Glutamatergic neuron (in vitro differentiated cells): ENCODE measurements around the gene ELMO1. TPM values are rescaled to one million over a fixed set of nuclear protein-coding genes. Genes with fewer than 3 reads are reported as not detected.

ENCODE experiments used
- DNase-seq: peaks from one replicate; pipeline ENCODE4 v3.0.0; 2022
- H3K27ac Mint-ChIP-seq: one replicate; pipeline ENCODE4 v1.8.0; 2020; ENCODE audit warnings: mild to moderate bottlenecking, mixed read lengths, inconsistent platforms; ENCODE audit not compliant: unreplicated experiment
- H3K27me3 Mint-ChIP-seq: one replicate; pipeline ENCODE4 v1.8.0; 2020; ENCODE audit warnings: mild to moderate bottlenecking, moderate library complexity, mixed read lengths, inconsistent platforms; ENCODE audit not compliant: unreplicated experiment
- H3K36me3 Mint-ChIP-seq: one replicate; pipeline ENCODE4 v1.8.0; 2020; ENCODE audit warnings: mild to moderate bottlenecking, mixed read lengths, inconsistent platforms; ENCODE audit not compliant: unreplicated experiment
- H3K4me1 Mint-ChIP-seq: one replicate; pipeline ENCODE4 v1.8.0; 2020; ENCODE audit warnings: mild to moderate bottlenecking, low read depth, mixed read lengths, inconsistent platforms; ENCODE audit not compliant: unreplicated experiment
- H3K4me3 Mint-ChIP-seq: one replicate; pipeline ENCODE4 v1.8.0; 2020; ENCODE audit warnings: mild to moderate bottlenecking, mixed read lengths, inconsistent platforms; ENCODE audit not compliant: unreplicated experiment
- H3K9me3 Mint-ChIP-seq: one replicate; pipeline ENCODE4 v1.8.0; 2020; ENCODE audit warnings: mild to moderate bottlenecking, moderate library complexity, mixed read lengths, inconsistent platforms; ENCODE audit not compliant: unreplicated experiment
- CTCF ChIP-seq: fragments of 200-600 bp; sonication (generic); IDR thresholded peaks from one replicate; pipeline ENCODE4 v1.5.0; 2021; ENCODE audit not compliant: partially characterized antibody, unreplicated experiment
- total RNA-seq: library from RNA; stranded (reverse); fragmentation: NEBNext Ultra II Directional; extraction: Animal tissue kit (Norgen Biotek cat#: 25700); gene quantifications from one replicate; pipeline ENCODE4 v1.2.1, GENCODE V29; 2021; ENCODE audit not compliant: unreplicated experiment

Gene ELMO1
- total RNA-seq, 1 donor from 2014 or later, result 5.5 TPM

DNA sequence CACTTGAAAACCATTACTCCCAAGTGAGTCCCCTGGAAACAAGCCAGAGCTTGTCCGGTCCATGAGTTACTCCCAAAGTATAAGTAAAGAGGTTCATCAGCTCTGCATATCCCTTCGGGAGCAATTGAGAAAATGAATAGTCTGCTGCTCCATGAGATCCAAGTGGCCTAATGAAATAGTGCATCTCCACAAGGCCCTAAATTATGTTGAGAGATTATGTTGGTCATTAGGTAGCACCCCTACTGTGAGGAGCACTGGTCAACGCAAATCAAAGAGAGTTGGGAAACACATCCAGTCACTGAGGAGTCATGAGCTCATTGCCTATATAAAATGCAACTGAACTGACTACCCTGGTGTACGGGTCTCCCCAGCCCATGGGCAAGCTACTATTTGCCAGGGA is 518.9 kb downstream of the ELMO1 start:
- Mint-ChIP-seq H3K9me3 (peaks cover 1% of the 10 kb centered on the region), H3K27me3 (no peaks in the 10 kb centered on the region), H3K36me3 (peaks cover 18% of the 10 kb centered on the region), H3K4me1 (peaks cover 2% of the 10 kb centered on the region), H3K4me3 (no peak overlapping the region), H3K27ac (no peak overlapping the region)
- no peak for TF ChIP-seq CTCF
- DNase-seq, result no peak

DNA sequence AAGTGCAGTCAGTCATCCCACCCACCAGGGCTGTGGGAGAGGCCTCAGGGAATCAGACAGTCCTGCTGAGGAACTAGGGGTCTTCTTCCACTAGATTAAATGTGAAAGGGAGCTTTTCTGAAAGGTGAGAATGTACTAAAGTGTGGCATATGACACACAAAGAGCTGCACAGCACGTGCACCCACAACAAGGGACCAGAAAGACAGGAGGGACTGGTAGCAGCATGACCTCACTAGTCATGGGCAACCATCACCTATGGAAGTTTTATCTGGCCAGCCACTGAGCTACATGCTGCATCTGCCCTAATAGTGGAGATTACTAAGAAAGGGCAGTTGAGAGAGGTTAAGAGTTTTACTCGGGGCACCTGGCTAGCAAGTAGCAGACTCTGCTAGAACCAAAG is 519.9 kb downstream of the ELMO1 start:
- H3K9me3 Mint-ChIP-seq, result peaks cover 1% of the 10 kb centered on the region
- no peak for TF ChIP-seq CTCF
- H3K27ac Mint-ChIP-seq, result no peak overlapping the region
- H3K4me3 Mint-ChIP-seq, result no peak overlapping the region
- DNase-seq, result no peak
- peaks cover 17% of the 10 kb centered on the region for H3K36me3 Mint-ChIP-seq
- peaks cover 2% of the 10 kb centered on the region for H3K4me1 Mint-ChIP-seq
- no peaks in the 10 kb centered on the region for H3K27me3 Mint-ChIP-seq

GRCh38 chr7:36928311-36928710 is 520.4 kb downstream of the ELMO1 start:
- H3K27me3 Mint-ChIP-seq, result no peaks in the 10 kb centered on the region
- DNase-seq, result no peak
- peaks cover 13% of the 10 kb centered on the region for H3K36me3 Mint-ChIP-seq
- TF ChIP-seq CTCF, result no peak
- H3K4me1 Mint-ChIP-seq, result peaks cover 2% of the 10 kb centered on the region
- peaks cover 1% of the 10 kb centered on the region for H3K9me3 Mint-ChIP-seq
- no peak overlapping the region for H3K4me3 Mint-ChIP-seq
- no peak overlapping the region for H3K27ac Mint-ChIP-seq

GRCh38 chr7:36925691-36926090 is 523.0 kb downstream of the ELMO1 start:
- H3K4me3 Mint-ChIP-seq, result no peak overlapping the region
- DNase-seq, result no peak
- no peak for TF ChIP-seq CTCF
- H3K36me3 Mint-ChIP-seq, result peaks cover 6% of the 10 kb centered on the region
- no peak overlapping the region for H3K27ac Mint-ChIP-seq
- peaks cover 2% of the 10 kb centered on the region for H3K4me1 Mint-ChIP-seq
- H3K27me3 Mint-ChIP-seq, result no peaks in the 10 kb centered on the region
- H3K9me3 Mint-ChIP-seq, result peaks cover 2% of the 10 kb centered on the region

GRCh38 chr7:36925207-36925606 is 523.5 kb downstream of the ELMO1 start:
- Mint-ChIP-seq H3K27ac (no peak overlapping the region), H3K4me3 (no peak overlapping the region), H3K36me3 (peaks cover 6% of the 10 kb centered on the region), H3K27me3 (no peaks in the 10 kb centered on the region), H3K9me3 (peaks cover 2% of the 10 kb centered on the region), H3K4me1 (peaks cover 2% of the 10 kb centered on the region)
- DNase-seq, result no peak
- TF ChIP-seq CTCF, result no peak
